Measurements from ENCODE around the gene CELF4.

- no peak for TF ChIP-seq CTCF (IDR thresholded peaks at IDR 0.05)
- no peak for TF ChIP-seq POLR2AphosphoS5 (IDR thresholded peaks at IDR 0.05; ENCODE audit: low read depth, low read length)
- TF ChIP-seq SIN3A (IDR thresholded peaks at IDR 0.05; ENCODE audit: borderline replicate concordance, insufficient read depth, low read depth, low read length), result no peak
- no peak for TF ChIP-seq REST (IDR thresholded peaks at IDR 0.05; ENCODE audit: insufficient read depth in 1 of 2, low read depth in 2 of 2, low read length in 1 of 2)
- TF ChIP-seq TCF7L2 (IDR thresholded peaks at IDR 0.05; ENCODE audit: low read depth, low read length), result no peak
Measured at GRCh38 chr18:37613253-37613565, 47.6 kb upstream of the CELF4 start.
